ENCODE results near the gene SH3RF3.

SH3RF3 gene

DNA sequence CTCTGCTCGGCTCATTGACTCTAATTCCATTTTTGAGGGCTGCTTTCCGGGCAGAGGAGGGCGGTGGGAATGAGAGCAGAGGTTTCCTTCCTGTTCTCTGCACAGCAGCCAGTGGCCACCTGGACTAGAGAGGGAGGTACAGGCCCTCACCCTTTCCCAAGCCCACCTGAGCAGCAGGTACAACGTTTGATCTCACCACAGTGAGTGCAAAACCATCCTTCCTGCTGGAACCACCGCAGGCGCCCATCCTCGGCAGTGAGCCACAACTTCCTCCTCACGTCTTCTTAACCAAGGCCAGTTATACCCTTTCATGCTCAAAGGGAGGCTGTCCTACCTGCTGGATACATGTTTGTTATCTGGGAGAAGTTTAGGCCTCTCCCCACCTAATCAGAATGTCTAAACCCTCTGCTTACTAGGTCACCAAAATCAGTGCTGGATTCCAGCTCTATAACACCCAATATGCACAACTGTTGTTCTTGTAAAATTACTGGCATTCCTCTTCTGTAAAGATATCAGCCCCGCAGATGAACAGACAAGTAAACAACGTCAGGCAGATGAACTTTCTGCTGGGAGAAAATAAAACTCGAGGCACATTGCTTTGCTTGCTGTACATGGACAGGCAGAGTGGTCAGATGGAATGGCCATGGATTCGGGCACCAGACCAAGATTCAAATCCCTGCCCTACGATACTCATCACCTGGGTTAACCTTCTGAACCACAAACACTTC is 191.4 kb downstream of the SH3RF3 start:
- no peak for DNase-seq

DNA sequence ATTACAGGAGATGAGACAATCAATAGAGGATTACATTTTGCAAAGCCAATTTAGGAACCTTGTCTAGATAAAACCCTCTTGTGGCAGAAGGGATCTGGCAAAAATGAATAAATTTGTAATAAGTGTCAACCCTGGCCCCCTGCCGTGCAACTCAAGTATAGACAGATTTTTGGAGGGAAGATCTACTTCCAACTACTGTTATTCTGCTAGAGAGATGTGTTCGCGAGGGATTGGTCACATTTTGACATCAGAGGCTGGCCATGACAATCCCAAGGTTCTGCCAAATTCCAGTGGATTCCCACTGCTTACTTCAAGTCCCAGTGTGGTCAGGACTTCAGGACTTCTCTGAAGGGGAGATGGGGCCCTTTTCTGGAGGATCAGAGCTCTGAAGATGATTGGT is 192.6 kb downstream of the SH3RF3 start:
- no peak for DNase-seq

DNA sequence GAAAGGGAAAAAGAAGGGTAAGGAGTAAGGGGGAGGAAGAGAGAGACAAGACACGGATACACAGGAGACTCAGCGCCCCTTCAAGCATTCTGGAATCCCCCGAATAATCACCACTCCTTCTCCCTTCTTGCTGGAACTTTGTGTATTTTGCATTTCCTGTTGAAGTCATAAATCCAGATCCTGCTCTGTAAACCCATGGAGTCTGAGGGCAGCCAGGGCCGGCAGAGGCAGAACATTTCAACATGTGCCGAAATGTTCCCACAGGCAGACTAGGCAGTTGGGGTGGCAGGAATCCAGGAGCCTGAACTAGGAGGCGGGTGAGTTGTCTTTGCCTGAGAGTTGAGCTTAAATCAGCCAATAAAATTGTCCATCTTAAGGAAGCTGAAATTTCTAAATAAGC is 193.1 kb downstream of the SH3RF3 start:
- no peak for DNase-seq

DNA sequence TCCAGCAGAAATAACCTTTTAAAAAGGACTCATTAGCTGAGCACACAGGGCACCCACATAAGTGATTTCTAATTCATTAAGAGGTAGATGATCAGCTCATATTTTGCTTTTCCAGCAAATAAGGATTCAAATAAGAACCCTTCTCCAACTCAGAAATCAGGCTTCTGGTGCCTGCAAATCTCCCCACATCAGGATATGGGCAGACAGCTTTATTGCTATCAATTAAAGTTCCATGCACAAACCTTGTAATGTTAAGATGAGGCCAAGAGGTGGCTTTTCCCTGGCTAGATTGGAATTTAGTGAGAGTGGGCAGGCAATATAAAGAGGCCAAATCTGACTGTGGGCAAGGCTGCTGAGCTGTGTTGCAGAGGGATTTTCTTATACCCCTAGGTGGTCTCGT is 193.6 kb downstream of the SH3RF3 start:
- no peak for DNase-seq

DNA sequence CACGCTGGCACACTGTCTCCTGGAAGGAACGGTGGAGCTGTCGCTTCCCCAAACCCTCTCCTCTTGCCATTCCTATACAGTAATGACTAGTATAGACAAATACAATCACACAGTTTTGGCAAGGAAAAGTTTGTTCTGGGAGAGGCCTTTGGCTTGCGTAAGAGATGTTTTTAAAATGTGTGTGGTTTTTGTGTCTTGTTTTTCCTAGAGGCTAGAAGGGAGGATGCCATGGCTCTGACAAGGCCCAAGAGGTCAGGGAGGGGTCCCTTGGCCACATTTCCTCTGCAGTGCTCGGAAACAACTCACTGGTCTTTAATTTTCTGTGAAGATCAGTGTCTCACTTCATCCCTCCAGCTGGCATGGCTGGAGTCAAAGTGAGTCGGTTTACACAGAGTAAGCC is 195.9 kb downstream of the SH3RF3 start:
- no peak for DNase-seq

DNA sequence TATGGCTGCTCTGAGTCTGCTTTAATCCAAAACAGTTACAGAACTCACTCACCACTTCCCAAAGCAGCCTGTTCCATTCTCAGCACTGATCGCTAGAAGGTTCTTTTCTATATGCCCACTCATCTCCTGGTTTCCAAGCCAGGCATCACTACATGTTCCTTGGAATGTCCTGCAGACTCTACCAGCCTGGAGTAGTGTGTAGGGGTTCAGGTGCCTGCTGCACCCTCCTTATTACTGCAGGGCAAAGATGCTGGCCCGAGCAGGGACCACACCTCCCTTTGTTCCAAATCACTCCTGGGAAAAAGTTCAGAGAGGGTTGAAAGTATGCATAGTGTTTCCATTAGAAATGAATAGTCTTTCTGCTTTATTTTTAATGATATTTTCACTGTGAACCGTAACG is 196.6 kb downstream of the SH3RF3 start:
- DNase-seq, result no peak

DNA sequence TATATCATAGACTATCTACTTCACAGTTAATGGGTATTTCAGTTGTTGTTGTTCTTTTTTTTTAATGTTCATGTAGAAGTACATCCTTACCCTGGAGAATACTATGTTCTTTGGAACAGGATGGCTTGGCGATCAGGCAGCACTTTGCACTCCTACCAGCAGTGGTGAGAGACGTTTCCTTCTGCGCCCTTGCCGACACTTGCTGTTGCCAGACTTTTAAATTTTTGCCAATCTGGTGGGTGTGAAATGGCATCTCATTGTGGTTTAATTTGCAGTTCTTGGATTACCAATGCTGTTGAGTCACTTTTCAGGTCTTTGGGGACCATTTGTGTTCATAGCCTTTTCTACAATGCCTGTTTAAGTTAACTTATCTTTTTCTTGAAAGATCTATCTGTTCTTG is 197.3 kb downstream of the SH3RF3 start:
- DNase-seq, result no peak

DNA sequence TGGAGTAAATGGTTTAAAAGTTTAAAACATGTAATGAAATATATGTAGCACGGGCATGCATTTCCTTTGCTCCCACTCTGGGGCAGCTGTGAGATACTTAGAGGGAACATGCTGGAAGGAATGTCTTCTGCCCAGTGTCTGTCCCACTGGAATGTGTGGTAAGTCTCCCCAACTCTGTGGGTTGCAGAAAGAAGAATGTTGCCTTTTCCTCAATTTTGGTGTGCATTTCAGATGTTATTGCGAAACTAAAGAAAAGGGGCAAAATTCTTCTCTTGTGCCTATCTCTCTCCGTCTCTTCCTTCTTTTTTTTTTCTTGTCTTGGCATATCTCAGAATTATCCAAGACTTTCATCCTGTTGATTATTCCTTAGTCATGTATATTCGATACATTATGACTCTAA is 201.1 kb downstream of the SH3RF3 start:
- DNase-seq, result no peak

DNA sequence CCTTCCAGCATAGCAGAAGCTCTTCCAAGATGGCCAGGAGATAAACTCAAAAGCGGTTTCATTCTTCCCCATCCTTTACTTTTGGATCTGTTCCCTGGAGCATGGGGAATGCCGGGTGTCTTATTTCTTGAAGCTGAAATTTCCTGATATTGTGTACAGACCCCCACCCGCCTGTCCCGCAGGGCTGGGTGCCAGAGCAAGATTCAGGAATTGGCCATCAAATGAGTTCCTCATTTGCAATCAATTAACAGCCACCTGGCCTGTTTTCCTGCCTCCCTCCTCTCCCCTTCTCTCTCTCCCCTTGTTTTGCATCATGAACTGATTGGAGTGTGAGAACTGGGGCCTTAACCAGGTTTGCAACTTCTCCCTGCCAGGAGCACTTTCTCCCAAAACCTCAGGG is 202.1 kb downstream of the SH3RF3 start:
- DNase-seq, result no peak

DNA sequence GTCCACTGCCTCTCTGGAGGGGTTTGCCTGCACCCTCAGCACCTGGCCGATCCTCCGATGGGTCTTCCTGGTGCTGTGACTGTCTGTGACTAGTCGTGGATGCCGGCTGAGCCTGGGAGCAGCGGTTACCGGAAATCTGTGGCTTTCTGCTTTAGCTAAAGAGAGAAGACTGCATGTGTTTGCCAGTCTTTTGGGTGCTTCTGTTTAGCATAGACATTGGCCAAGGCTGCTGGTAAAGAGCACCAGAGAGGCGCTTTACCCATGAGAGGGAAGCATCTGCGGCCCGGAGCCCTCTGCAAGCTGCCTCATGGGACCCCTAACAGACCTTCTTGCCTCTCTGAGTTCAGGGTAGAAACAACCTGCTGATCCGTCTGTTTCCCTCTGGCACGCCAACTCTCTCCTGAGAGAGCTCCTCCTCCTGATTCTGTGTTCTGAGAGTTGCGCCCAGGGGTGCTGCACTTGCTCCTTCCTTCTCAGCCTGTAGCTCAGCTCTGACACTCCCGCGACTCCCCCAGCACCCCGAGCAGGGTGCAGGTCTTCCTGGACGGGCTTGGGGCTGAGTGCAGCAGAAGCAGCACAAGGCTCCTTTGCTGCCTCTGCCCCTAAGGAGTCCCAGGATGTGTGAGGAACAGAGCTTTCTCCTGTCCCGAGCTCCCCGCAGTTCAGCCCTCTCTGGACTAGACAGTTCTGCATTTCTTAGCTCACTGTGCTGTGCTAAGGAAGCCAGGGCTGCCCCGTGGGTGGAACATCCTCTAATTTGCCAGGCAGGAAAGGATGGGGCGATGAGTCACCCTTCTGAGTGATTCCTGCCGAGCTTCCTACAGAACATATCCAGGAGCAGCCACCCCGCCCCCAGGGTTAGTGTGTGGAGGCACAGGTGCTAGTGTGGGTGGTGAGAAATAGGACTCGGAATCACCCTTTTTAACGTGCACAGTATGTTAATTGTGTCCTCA is 203.2 kb downstream of the SH3RF3 start:
- DNase-seq, result no peak

DNA sequence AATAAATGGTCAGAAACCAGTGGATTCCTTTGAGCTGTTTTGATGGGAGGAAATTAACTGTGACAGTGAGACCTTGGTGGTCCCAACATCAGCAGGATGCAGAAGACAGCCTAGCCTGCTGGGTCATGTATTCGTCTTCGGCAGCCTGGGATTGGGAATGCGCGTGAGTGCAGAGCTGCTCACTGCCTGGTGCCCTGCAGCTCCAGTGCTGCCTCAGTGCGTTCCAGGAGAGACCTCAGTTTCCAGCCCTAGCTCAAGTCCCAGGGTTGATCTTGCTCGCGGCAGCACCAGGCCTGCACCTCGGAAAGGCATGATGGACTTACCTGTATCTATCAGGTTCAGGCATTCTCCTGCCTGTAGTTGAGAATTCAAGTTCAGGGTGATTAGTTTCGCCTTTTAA is 203.9 kb downstream of the SH3RF3 start:
- no peak for DNase-seq

DNA sequence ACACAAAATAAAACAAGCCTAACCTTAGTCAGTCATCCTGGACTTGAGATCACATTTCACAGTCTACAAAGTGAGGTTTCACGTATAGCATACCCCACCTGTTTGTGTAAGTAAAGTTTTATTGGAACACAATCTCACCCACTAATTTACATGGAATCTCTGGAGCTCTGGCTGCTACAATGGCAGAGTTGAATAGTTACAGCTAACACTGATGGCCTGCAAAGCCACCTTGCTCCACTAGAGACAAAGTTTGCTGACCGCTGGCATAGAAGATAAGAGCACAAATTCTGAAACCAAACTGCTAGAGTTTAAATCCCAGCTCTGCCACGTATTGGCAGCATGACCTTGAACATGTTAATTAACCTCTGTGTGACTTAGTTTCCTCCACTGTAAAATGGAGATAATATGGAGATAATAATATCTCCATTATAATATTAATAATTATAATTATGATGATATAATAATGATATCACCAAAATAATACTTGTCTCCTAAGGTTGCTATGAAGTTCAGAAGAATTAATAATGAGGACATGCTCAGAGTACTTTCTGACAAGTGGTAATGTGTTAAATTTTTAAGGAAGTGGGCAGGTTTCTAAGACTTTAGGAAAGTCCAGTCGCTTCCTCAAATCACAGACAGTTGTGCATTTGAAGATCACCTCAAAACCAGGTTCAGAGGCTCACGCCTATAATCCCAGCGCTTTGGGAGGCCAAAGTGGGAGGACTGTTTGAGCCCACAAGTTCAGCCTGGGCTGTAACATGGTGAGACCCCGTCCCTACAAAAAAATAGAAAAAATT is 204.6 kb downstream of the SH3RF3 start:
- no peak for DNase-seq

DNA sequence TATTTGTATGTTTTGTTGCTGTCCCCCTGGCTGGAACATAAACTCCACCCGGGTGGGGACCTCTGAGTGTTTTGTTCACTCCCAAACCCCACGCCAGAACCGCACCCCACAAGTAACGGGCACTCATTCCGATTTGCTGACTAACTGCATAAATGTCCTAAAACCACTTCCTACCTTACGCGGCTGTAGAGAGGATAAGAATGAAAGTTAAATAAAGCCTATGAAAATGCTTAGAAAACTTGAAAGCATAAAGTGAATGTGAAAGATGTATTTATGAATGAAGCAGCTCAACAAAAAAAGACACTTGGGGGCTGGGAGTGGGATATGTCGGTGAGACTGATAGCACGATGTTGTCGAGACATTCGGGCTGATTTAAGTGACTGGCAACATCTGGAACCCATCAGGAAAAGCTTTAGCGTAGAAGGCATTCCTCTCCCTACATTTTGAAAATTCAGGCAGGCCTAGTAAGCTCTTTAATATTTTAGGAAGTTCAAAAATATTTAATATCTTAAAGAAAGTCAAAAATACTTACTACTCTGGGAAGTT is 206.7 kb downstream of the SH3RF3 start:
- no peak for DNase-seq

DNA sequence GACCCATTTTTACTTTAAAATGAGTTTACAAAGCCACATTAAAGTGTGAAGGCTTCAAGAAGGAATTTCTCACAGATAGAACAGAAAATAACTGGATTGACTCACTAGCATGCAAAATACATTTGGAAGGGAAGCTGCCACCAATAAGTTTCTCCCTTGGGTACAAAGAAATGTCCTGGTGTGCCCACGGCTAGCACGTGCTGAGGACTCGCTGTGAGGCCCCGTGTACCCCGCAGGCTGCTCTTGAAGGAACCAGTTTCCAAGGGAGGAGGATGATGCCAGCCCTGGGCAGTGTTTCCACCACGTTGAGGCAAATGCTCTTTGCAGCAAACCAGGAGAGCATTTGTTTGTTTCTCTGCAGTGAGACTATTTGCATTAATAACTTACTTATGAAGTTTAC is 207.3 kb downstream of the SH3RF3 start:
- DNase-seq, result no peak

DNA sequence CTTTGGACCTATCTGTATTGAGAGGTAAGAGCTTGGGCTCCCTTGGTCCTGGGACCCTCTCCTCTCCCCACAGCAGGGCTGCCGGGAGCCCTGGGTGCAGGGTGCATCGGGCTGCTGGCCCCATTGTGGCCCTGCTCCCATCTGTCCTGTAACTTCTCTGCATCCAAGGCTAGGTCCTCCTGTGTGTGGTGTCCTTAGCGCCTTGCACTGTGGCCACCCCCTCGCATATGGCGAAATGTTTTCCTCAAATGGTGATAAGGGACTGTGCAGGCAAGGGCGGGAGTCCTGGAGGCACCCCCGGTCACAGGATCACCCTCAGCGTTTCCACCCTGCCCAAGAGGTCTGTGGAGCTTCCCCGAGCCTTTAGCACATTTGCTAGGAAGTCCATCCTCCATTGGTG is 208.2 kb downstream of the SH3RF3 start:
- DNase-seq, result no peak

DNA sequence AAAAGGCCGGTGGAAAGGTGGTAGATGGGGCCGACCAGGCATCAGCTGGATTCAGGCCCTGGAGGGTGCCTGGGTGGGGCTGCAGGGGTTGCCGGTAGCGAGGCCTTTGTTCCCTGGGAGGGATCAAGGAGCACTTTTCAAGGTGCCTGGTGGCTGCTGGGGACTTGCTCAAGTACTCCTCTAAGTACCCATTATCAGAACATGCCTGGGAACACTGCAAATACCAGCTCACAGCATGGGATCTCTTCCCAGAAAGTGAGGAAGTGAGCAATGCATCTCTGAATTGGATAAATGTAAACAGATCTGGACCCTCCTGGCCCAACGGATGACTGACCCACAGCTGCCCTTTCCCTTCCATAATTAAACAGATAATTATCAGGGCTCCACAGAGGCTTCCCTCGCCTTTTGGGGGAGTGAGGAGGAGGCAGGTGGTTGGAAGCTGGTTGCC is 210.5 kb downstream of the SH3RF3 start:
- no peak for DNase-seq

DNA sequence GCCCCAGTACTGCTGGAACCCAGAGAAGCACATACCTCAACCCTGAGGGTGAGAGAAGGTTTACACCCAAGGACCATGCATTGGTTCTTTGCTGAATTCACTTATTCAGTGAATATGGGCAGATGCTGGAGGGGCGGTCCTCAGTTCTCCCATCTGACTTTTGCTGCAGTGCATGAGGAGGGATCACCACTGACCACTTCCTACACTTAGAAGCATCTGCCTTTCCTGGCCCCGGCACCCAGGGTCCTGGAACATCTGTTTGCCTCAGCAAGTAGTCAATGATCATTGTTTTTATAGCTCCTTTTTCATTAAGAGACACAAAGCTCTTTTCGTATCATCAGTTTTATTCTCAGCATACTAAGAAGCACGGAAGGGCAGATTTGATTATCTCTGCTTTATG is 211.4 kb downstream of the SH3RF3 start:
- DNase-seq, result no peak

DNA sequence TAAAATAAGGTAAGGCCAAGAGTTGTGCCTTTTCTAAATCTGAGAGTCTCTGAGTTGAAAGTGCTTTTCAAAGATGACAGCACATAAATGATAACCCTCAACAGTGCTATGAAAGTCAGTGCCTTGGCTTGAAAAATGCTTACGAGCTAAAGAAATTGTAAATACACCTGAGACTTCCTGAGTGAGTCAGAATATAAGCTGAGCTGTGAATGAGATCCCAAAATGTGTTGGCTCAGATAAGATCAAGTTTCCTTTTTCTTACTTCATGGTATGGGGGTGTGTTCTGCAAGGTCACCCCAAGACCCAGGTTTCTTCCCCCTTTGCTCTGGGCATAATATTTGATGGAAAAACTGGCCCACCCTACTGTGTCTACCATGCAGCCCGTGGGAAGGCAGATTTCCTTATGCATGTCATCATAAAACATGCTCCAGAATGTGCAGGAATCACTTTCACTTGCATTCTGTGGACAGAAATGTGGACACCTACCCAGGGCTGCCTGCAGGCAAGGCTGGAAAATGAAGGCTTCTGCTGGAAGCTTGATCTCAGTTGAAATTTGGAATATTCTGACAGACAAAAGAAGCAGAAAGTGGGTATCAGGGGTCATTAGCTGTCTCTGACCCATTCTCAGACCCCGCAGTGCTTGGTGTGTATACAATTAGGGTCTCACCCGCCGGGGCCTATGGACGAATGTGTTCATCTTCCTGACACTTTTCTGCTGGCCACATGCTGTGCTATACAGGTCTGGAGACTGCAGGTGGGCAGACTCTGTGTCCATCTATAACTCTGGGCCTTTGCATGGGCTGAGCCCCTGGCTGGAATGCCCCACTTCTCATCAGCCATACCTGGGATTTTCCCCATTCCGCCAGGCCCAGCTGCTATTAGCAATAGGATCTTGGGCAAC is 212.6 kb downstream of the SH3RF3 start:
- DNase-seq, result no peak

DNA sequence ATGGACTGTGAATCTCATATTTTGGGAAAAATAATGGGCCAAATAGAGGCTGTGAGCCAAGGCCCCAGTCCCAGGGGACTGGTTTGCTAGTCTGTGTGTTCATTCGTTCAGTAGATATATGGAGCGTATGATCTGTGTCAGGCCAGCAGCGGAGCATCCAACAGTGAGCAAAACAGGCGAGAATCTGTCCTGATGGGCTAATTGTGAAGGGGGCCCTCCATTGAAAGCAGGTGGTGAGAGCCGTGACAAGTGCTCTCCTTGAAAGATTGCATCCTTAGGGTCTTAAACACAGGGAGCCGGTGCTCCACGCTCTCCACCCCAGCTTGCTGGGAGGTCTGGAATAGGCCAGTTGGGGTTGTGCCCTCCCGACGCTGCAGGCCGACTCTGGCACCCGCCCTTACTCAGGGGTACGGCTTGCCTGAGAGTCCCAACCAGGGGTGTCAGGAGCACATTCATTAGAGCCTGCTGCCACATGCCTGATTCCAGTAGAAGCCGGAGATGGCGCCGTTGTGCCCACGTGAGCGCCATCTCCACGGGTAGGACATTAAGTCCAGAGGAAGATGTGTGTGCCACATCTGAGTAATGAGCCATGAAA is 213.3 kb downstream of the SH3RF3 start:
- no peak for DNase-seq

DNA sequence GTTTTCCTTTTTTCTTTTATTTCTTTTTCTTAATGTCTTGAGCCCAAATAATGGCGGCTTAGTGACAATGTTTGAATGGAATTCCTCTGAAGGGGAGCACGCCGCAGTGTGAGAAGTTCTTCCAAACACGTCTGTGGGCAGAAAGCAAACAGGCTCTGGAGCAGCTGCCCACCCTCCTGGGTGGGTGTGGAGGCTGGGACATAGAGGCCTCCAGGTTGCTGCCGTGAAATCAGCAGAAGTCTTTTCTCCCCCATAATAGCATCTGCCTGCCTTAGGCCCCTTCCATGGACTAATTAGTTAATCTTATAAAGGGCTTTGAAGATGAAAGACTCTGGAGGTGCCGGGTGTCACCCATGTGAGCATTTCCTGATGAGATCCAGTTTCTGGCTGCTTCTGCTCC is 213.9 kb downstream of the SH3RF3 start:
- DNase-seq, result no peak

DNA sequence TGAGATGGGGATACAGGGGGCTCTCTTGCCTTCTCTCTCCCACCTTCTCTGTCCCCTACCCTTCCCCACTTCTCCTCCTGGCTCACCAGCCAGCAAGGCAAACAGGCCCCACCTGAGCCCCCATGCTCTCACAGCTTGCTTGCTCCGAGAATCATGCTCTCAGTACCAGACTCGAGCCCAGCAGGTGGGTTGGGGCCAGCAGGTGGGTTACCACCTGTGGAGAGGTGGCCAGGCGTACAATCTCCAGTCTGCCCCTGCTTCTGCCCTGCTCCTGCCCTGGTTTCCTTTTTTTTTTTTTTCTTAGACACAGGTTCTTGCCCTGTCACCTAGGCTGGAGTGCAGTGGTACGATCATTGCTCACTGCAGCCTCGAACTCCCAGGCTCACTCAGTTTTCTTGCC is 214.5 kb downstream of the SH3RF3 start:
- no peak for DNase-seq
